ENCODE data around the gene PRR16.

Gene PRR16

GRCh38 chr5:120703918-120704587 lies 240.0 kb downstream of the PRR16 start:
- WGBS (ENCODE audit: insufficient coverage), result 86% methylated on average over 1 of the region's 1 CpG
- Histone ChIP-seq H3K4me3 (ENCODE audit: control insufficient read depth in 1 of 7, extremely low read depth in 1 of 7, insufficient read depth in 4 of 7, low read depth in 2 of 7, low read length in 6 of 7) (no peak overlapping the region), H3K27me3 (replicated peaks in 2 of 5; ENCODE audit: control insufficient read depth in 4 of 5, insufficient read depth in 5 of 5, low read length in 4 of 5) (peaks cover 0 to 10% (median 6%) of the 10 kb centered on the region in 5 experiments), H3K9me3 (ENCODE audit: control extremely low read depth in 1 of 5, control insufficient read depth in 4 of 5, insufficient read depth in 2 of 5, low read depth in 1 of 5, low read length in 4 of 5) (no peaks in the 10 kb centered on the region), H3K4me1 (ENCODE audit: control extremely low read depth in 1 of 4, control insufficient read depth in 4 of 4, insufficient read depth in 4 of 4, low read length in 3 of 4) (no peaks in the 10 kb centered on the region), H3K27ac (ENCODE audit: insufficient read depth in 1 of 2, low read depth in 1 of 2, low read length in 2 of 2, poor library complexity in 1 of 2, severe bottlenecking in 2 of 2) (no peak overlapping the region), H3K36me3 (ENCODE audit: control insufficient read depth in 4 of 4, insufficient read depth in 4 of 4, low read length in 3 of 4) (no peaks in the 10 kb centered on the region)
- POLR2A ChIA-PET, result no interaction called here
- no peak for DNase-seq
- CTCF ChIA-PET, result no interaction called here

DNA sequence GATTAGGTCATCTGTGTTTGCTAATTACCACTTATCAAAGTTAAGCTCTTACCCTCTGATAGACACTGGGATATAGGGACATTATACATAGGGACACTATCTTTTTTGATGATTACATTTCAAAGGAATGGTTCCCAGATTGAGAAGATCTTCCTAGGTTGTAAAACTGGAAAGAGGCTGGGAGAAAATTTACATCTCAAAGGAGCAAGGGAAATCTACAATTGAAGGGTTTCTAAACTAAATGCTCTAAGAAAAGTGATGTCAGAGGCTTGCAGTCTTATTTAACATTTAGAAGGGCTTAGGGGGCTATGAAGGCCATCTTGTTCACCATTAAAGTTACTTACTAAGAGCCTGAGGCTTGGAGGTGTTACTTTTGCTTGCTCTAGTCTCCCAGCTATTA lies 242.8 kb downstream of the PRR16 start:
- DNase-seq, result no peak
- Histone ChIP-seq H3K27ac (ENCODE audit: insufficient read depth in 1 of 2, low read depth in 1 of 2, low read length in 2 of 2, poor library complexity in 1 of 2, severe bottlenecking in 2 of 2) (no peak overlapping the region), H3K4me3 (ENCODE audit: control insufficient read depth in 1 of 7, extremely low read depth in 1 of 7, insufficient read depth in 4 of 7, low read depth in 2 of 7, low read length in 6 of 7) (no peak overlapping the region), H3K27me3 (replicated peaks in 2 of 5; ENCODE audit: control insufficient read depth in 4 of 5, insufficient read depth in 5 of 5, low read length in 4 of 5) (peaks cover 0 to 9% (median 4%) of the 10 kb centered on the region in 5 experiments), H3K4me1 (ENCODE audit: control extremely low read depth in 1 of 4, control insufficient read depth in 4 of 4, insufficient read depth in 4 of 4, low read length in 3 of 4) (no peaks in the 10 kb centered on the region), H3K9me3 (ENCODE audit: control extremely low read depth in 1 of 5, control insufficient read depth in 4 of 5, insufficient read depth in 2 of 5, low read depth in 1 of 5, low read length in 4 of 5) (no peaks in the 10 kb centered on the region), H3K36me3 (ENCODE audit: control insufficient read depth in 4 of 4, insufficient read depth in 4 of 4, low read length in 3 of 4) (no peaks in the 10 kb centered on the region)
- ChIA-PET POLR2A (no interaction called here), CTCF (no interaction called here)

GRCh38 chr5:120717381-120717780 lies 253.3 kb downstream of the PRR16 start:
- Histone ChIP-seq H3K27ac (ENCODE audit: insufficient read depth in 1 of 2, low read depth in 1 of 2, low read length in 2 of 2, poor library complexity in 1 of 2, severe bottlenecking in 2 of 2) (no peak overlapping the region), H3K27me3 (replicated peaks in 2 of 5; ENCODE audit: control insufficient read depth in 4 of 5, insufficient read depth in 5 of 5, low read length in 4 of 5) (no peaks in the 10 kb centered on the region), H3K4me3 (ENCODE audit: control insufficient read depth in 1 of 7, extremely low read depth in 1 of 7, insufficient read depth in 4 of 7, low read depth in 2 of 7, low read length in 6 of 7) (no peak overlapping the region), H3K36me3 (ENCODE audit: control insufficient read depth in 4 of 4, insufficient read depth in 4 of 4, low read length in 3 of 4) (no peaks in the 10 kb centered on the region), H3K4me1 (ENCODE audit: control extremely low read depth in 1 of 4, control insufficient read depth in 4 of 4, insufficient read depth in 4 of 4, low read length in 3 of 4) (no peaks in the 10 kb centered on the region), H3K9me3 (ENCODE audit: control extremely low read depth in 1 of 5, control insufficient read depth in 4 of 5, insufficient read depth in 2 of 5, low read depth in 1 of 5, low read length in 4 of 5) (no peaks in the 10 kb centered on the region)
- 100% methylated on average over 2 of the region's 3 CpGs for WGBS (ENCODE audit: insufficient coverage)
- ChIA-PET CTCF (no interaction called here), POLR2A (no interaction called here)
- DNase-seq, result no peak

- H3K27me3 ChIP-seq (replicated peaks in 2 of 5; ENCODE audit: control insufficient read depth in 4 of 5, insufficient read depth in 5 of 5, low read length in 4 of 5), result no peaks in the 10 kb centered on the region
- DNase-seq, result no peak
- no peaks in the 10 kb centered on the region for H3K36me3 ChIP-seq (ENCODE audit: control insufficient read depth in 4 of 4, insufficient read depth in 4 of 4, low read length in 3 of 4)
- ChIA-PET CTCF (no interaction called here), POLR2A (no interaction called here)
- H3K4me3 ChIP-seq (ENCODE audit: control insufficient read depth in 1 of 7, extremely low read depth in 1 of 7, insufficient read depth in 4 of 7, low read depth in 2 of 7, low read length in 6 of 7), result no peak overlapping the region
- H3K4me1 ChIP-seq (ENCODE audit: control extremely low read depth in 1 of 4, control insufficient read depth in 4 of 4, insufficient read depth in 4 of 4, low read length in 3 of 4), result no peaks in the 10 kb centered on the region
- no peaks in the 10 kb centered on the region for H3K9me3 ChIP-seq (ENCODE audit: control extremely low read depth in 1 of 5, control insufficient read depth in 4 of 5, insufficient read depth in 2 of 5, low read depth in 1 of 5, low read length in 4 of 5)
- no peak overlapping the region for H3K27ac ChIP-seq (ENCODE audit: insufficient read depth in 1 of 2, low read depth in 1 of 2, low read length in 2 of 2, poor library complexity in 1 of 2, severe bottlenecking in 2 of 2)
These were observed 266.1 kb downstream of the PRR16 start for GRCh38 chr5:120730214-120730613.

DNA sequence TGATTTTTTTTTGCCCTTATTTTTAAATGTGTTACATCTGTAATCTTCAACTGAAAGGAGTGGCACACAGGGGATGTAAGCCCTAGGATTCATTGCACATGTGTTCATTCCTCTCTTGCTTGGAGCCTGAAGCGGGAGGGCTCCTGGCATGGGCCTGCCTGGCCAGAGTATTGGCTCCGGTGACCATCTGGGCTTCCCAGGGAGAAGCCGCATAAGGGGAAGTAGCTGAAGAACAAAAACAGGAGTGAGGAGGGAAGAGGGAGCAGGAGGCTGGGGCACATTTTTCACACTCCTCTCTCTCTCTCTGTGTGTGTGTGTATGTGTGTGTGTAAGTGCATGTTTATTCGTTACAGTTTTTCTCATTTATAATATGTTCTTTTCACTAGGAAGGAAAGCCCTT lies 269.9 kb downstream of the PRR16 start:
- ChIA-PET CTCF (no interaction called here), POLR2A (no interaction called here)
- no peaks in the 10 kb centered on the region for H3K9me3 ChIP-seq (ENCODE audit: control extremely low read depth in 1 of 5, control insufficient read depth in 4 of 5, insufficient read depth in 2 of 5, low read depth in 1 of 5, low read length in 4 of 5)
- H3K27ac ChIP-seq (ENCODE audit: insufficient read depth in 1 of 2, low read depth in 1 of 2, low read length in 2 of 2, poor library complexity in 1 of 2, severe bottlenecking in 2 of 2), result no peak overlapping the region
- no peaks in the 10 kb centered on the region for H3K4me1 ChIP-seq (ENCODE audit: control extremely low read depth in 1 of 4, control insufficient read depth in 4 of 4, insufficient read depth in 4 of 4, low read length in 3 of 4)
- WGBS (ENCODE audit: insufficient coverage), result no CpG with 5 or more reads among the region's 4 CpGs
- no peak for DNase-seq
- no peaks in the 10 kb centered on the region for H3K36me3 ChIP-seq (ENCODE audit: control insufficient read depth in 4 of 4, insufficient read depth in 4 of 4, low read length in 3 of 4)
- no peaks in the 10 kb centered on the region for H3K27me3 ChIP-seq (replicated peaks in 2 of 5; ENCODE audit: control insufficient read depth in 4 of 5, insufficient read depth in 5 of 5, low read length in 4 of 5)
- H3K4me3 ChIP-seq (ENCODE audit: control insufficient read depth in 1 of 7, extremely low read depth in 1 of 7, insufficient read depth in 4 of 7, low read depth in 2 of 7, low read length in 6 of 7), result no peak overlapping the region

DNA sequence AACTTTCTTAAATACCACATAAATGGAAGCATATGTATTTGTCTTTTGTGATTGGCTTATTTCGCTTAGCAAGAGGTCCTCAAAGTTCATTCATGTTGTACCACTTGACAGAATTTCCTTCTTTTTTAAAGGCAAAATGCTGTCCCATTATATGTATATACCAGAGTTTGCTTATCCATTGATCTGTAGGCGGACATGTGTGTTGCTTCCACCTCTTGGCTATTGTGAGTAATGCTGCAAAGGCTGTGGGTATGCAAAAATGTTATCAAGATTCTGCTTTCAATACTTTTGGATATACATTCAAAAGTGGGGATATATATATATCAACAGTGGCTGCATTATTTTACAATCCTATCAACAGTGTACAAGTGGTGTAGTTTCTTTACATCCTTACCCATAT lies 271.0 kb downstream of the PRR16 start:
- POLR2A ChIA-PET, result no interaction called here
- H3K4me3 ChIP-seq (ENCODE audit: control insufficient read depth in 1 of 7, extremely low read depth in 1 of 7, insufficient read depth in 4 of 7, low read depth in 2 of 7, low read length in 6 of 7), result no peak overlapping the region
- no peak overlapping the region for H3K27ac ChIP-seq (ENCODE audit: insufficient read depth in 1 of 2, low read depth in 1 of 2, low read length in 2 of 2, poor library complexity in 1 of 2, severe bottlenecking in 2 of 2)
- no peaks in the 10 kb centered on the region for H3K4me1 ChIP-seq (ENCODE audit: control extremely low read depth in 1 of 4, control insufficient read depth in 4 of 4, insufficient read depth in 4 of 4, low read length in 3 of 4)
- WGBS (ENCODE audit: insufficient coverage), result no CpG with 5 or more reads among the region's 2 CpGs
- CTCF ChIA-PET, result no interaction called here
- no peaks in the 10 kb centered on the region for H3K9me3 ChIP-seq (ENCODE audit: control extremely low read depth in 1 of 5, control insufficient read depth in 4 of 5, insufficient read depth in 2 of 5, low read depth in 1 of 5, low read length in 4 of 5)
- H3K36me3 ChIP-seq (ENCODE audit: control insufficient read depth in 4 of 4, insufficient read depth in 4 of 4, low read length in 3 of 4), result no peaks in the 10 kb centered on the region
- no peaks in the 10 kb centered on the region for H3K27me3 ChIP-seq (replicated peaks in 2 of 5; ENCODE audit: control insufficient read depth in 4 of 5, insufficient read depth in 5 of 5, low read length in 4 of 5)
- DNase-seq, result no peak
